ENCODE measurements around the gene PTPRG. TPM values are rescaled to one million over a fixed set of nuclear protein-coding genes. Genes with fewer than 3 reads are reported as not detected.

PTPRG gene
- total RNA-seq, 3 donors from 2014 or later (not counting 1 experiment from before 2014, with no cell fraction given) = 1.0 to 2.9 (median 2.5) TPM

DNA sequence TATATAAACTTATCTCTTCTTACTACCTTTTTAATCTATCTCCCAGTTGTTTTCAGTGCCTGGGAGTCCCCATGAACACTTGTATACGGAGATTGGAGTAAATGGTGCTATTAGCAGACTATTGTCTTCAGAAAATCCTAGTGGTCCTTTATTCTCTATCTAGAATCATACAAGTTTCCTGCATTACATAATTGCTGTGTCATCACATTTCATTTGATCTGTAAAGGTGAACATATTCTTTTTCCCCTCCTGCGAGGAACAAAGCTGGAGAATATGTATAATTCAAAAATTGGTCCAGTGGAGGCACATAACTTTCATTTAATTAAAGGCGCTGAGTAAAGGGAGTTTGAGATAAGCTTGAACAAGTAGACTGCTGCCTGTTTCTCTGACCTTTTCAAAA, 487.2 kb downstream of the PTPRG start:
- H3K27ac ChIP-seq (ENCODE audit: low read length) = no peak overlapping the region
- 91% methylated on average over 3 of the region's 3 CpGs for WGBS (ENCODE audit: insufficient coverage)
- Mint-ChIP-seq H3K4me3 (no peak overlapping the region), H3K27me3 (ENCODE audit: low read depth in 2 of 2) (no peaks in the 10 kb centered on the region), H3K4me1 (no peaks in the 10 kb centered on the region), H3K27ac (no peak overlapping the region), H3K36me3 (no peaks in the 10 kb centered on the region), H3K9me3 (peaks cover 0 to 2% of the 10 kb centered on the region in 2 donors)
- no peaks in the 10 kb centered on the region for H3K9me3 ChIP-seq (ENCODE audit: control insufficient read depth, insufficient read depth, low read length)
- DNase-seq (no peak), ATAC-seq (no peak)
- no peak overlapping the region for H3K4me3 ChIP-seq (ENCODE audit: low read length)
- no peaks in the 10 kb centered on the region for H3K27me3 ChIP-seq (ENCODE audit: control insufficient read depth, insufficient read depth, low read length)
- H3K36me3 ChIP-seq (ENCODE audit: control insufficient read depth, insufficient read depth, low read length) = no peaks in the 10 kb centered on the region
- no peaks in the 10 kb centered on the region for H3K4me1 ChIP-seq (ENCODE audit: control insufficient read depth, insufficient read depth, low read length)
- intact Hi-C loops (cut with micrococcal nuclease) = no loop called here
- TF ChIP-seq, protein P1, sequence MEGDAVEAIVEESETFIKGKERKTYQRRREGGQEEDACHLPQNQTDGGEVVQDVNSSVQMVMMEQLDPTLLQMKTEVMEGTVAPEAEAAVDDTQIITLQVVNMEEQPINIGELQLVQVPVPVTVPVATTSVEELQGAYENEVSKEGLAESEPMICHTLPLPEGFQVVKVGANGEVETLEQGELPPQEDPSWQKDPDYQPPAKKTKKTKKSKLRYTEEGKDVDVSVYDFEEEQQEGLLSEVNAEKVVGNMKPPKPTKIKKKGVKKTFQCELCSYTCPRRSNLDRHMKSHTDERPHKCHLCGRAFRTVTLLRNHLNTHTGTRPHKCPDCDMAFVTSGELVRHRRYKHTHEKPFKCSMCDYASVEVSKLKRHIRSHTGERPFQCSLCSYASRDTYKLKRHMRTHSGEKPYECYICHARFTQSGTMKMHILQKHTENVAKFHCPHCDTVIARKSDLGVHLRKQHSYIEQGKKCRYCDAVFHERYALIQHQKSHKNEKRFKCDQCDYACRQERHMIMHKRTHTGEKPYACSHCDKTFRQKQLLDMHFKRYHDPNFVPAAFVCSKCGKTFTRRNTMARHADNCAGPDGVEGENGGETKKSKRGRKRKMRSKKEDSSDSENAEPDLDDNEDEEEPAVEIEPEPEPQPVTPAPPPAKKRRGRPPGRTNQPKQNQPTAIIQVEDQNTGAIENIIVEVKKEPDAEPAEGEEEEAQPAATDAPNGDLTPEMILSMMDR (IDR thresholded peaks at IDR 0.05) = no peak

DNA sequence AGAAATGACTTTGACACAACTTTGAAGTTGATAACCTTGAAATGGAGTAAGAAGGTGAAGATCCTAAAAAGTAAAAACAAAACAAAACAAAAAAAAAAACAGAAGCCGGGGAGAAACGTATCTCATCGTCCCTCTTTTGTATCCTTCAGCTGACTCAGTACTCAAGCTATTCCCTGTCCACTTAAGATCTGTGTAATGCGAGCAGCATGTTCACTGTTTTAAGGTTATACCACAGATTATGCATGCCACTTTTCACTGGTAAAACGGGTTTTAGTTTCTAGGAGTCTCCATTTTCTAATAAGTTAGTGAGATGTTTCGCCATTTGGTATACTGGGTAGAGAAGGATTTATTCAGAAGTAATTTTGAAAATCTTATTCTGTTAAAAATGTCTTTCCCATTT, 487.7 kb downstream of the PTPRG start:
- Mint-ChIP-seq H3K4me1 (no peaks in the 10 kb centered on the region), H3K36me3 (no peaks in the 10 kb centered on the region), H3K27ac (no peak overlapping the region), H3K4me3 (no peak overlapping the region), H3K27me3 (ENCODE audit: low read depth in 2 of 2) (no peaks in the 10 kb centered on the region), H3K9me3 (peaks cover 0 to 2% of the 10 kb centered on the region in 2 donors)
- H3K36me3 ChIP-seq (ENCODE audit: control insufficient read depth, insufficient read depth, low read length) = no peaks in the 10 kb centered on the region
- H3K27me3 ChIP-seq (ENCODE audit: control insufficient read depth, insufficient read depth, low read length) = no peaks in the 10 kb centered on the region
- TF ChIP-seq, protein P1 (IDR thresholded peaks at IDR 0.05) = no peak
- no peak overlapping the region for H3K4me3 ChIP-seq (ENCODE audit: low read length)
- no peak for ATAC-seq
- H3K27ac ChIP-seq (ENCODE audit: low read length) = no peak overlapping the region
- WGBS (ENCODE audit: insufficient coverage) = 93% methylated on average over 6 of the region's 6 CpGs
- intact Hi-C loops (cut with micrococcal nuclease) = no loop called here
- no peaks in the 10 kb centered on the region for H3K4me1 ChIP-seq (ENCODE audit: control insufficient read depth, insufficient read depth, low read length)
- H3K9me3 ChIP-seq (ENCODE audit: control insufficient read depth, insufficient read depth, low read length) = no peaks in the 10 kb centered on the region
- DNase-seq = no peak

DNA sequence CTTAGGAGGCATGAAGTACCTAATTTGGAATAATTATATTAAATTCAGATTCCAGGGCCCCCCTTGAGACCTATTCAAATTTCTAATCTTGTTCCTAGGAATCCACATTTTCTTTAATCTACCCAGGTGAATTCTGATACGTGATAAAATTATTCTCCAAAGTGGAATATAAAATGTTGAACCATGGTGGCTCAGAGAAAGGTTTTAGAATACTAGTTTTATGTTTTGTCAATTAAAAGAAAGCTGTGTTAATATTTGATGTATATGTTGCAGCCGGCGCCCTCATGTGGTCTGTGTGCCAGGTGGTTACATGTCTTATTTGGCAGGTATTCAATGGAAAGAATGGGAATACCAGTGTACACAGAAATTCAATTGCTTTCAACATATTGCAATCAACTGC, 490.1 kb downstream of the PTPRG start:
- Mint-ChIP-seq H3K4me1 (no peaks in the 10 kb centered on the region), H3K27me3 (ENCODE audit: low read depth in 2 of 2) (no peaks in the 10 kb centered on the region), H3K27ac (no peak overlapping the region), H3K36me3 (no peaks in the 10 kb centered on the region), H3K4me3 (no peak overlapping the region), H3K9me3 (no peaks in the 10 kb centered on the region)
- TF ChIP-seq, protein P1 (IDR thresholded peaks at IDR 0.05) = no peak
- H3K4me1 ChIP-seq (ENCODE audit: control insufficient read depth, insufficient read depth, low read length) = no peaks in the 10 kb centered on the region
- no peaks in the 10 kb centered on the region for H3K36me3 ChIP-seq (ENCODE audit: control insufficient read depth, insufficient read depth, low read length)
- no peak overlapping the region for H3K27ac ChIP-seq (ENCODE audit: low read length)
- H3K9me3 ChIP-seq (ENCODE audit: control insufficient read depth, insufficient read depth, low read length) = no peaks in the 10 kb centered on the region
- no peak overlapping the region for H3K4me3 ChIP-seq (ENCODE audit: low read length)
- no peaks in the 10 kb centered on the region for H3K27me3 ChIP-seq (ENCODE audit: control insufficient read depth, insufficient read depth, low read length)
- DNase-seq (no peak), ATAC-seq (no peak)
- intact Hi-C loops (cut with micrococcal nuclease) = no loop called here
- WGBS (ENCODE audit: insufficient coverage) = 78% methylated on average over 3 of the region's 3 CpGs

DNA sequence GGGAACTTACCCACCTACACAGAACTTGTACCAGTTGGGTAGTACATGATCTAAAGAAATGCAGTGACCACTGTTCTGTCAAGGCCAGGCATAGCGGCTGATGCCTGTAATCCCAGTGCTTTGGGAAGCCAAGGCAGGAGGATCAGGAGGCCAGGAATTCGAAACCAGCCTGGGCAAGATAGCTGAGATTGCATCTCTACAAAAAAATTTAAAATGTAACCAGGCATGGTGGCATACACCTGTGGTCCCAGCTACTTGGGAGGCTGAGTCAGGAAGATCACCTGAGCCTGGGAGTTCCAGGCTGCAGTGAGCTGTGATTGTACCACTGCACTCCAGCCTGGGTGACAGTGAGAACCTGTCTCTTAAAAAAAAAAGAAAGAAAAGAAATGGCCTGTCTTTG, 491.0 kb downstream of the PTPRG start:
- H3K27ac Mint-ChIP-seq = no peak overlapping the region
- H3K27me3 Mint-ChIP-seq (ENCODE audit: low read depth in 2 of 2) = no peaks in the 10 kb centered on the region
- no peak overlapping the region for H3K27ac ChIP-seq (ENCODE audit: low read length)
- no peaks in the 10 kb centered on the region for H3K36me3 Mint-ChIP-seq
- no peak overlapping the region for H3K4me3 ChIP-seq (ENCODE audit: low read length)
- H3K4me1 Mint-ChIP-seq = no peaks in the 10 kb centered on the region
- H3K4me1 ChIP-seq (ENCODE audit: control insufficient read depth, insufficient read depth, low read length) = no peaks in the 10 kb centered on the region
- intact Hi-C loops (cut with micrococcal nuclease) = no loop called here
- 81% methylated on average over 2 of the region's 2 CpGs for WGBS (ENCODE audit: insufficient coverage)
- H3K9me3 ChIP-seq (ENCODE audit: control insufficient read depth, insufficient read depth, low read length) = no peaks in the 10 kb centered on the region
- TF ChIP-seq, protein P1 (IDR thresholded peaks at IDR 0.05) = no peak
- peaks cover 2 to 3% of the 10 kb centered on the region in 2 donors for H3K9me3 Mint-ChIP-seq
- DNase-seq = no peak
- H3K36me3 ChIP-seq (ENCODE audit: control insufficient read depth, insufficient read depth, low read length) = no peaks in the 10 kb centered on the region
- ATAC-seq = no peak
- H3K4me3 Mint-ChIP-seq = no peak overlapping the region
- H3K27me3 ChIP-seq (ENCODE audit: control insufficient read depth, insufficient read depth, low read length) = no peaks in the 10 kb centered on the region

Measured in natural killer cell (primary cell).